GM08714 (cell line): Measurements from ENCODE around the gene TMTC3.
"Not testable (repeated sequence)": the region's sequence is repeated elsewhere in the genome, so short reads cannot be mapped to it uniquely, and the experiment has no call there.

Experiments used
- H3K4me3 ChIP-seq: fragments of 200-500 bp; sonication (Bioruptor generic); 2 replicates; pipeline ENCODE4 v1.5.1; 2014; ENCODE audit warnings: mild to moderate bottlenecking, low read length, inconsistent platforms
- ZNF274 ChIP-seq: IDR thresholded peaks from 2 replicates; pipeline ENCODE4 v1.6.1; 2012; ENCODE audit warnings: mild to moderate bottlenecking, low read depth, low read length

TMTC3 gene

DNA sequence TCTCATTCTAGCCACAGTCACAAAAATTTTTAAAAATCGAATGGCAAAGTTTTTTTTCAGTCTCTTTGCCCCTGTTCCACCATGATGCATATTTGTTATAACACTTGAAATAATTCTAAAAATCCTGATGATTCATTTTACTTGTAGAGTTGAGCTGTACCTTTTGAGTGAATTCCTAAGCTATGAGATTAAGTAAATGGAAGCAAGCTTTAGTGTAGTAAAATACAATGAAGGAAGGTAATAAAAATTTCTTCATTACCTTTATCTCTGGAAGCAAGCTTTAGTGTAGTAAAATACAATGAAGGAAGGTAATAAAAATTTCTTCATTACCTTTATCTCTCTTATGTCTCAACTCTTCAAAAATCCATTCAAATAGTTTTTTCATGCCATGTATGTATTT is 46.1 kb downstream of the TMTC3 start:
- no peak overlapping the region for H3K4me3 ChIP-seq
- no peak for TF ChIP-seq ZNF274

DNA sequence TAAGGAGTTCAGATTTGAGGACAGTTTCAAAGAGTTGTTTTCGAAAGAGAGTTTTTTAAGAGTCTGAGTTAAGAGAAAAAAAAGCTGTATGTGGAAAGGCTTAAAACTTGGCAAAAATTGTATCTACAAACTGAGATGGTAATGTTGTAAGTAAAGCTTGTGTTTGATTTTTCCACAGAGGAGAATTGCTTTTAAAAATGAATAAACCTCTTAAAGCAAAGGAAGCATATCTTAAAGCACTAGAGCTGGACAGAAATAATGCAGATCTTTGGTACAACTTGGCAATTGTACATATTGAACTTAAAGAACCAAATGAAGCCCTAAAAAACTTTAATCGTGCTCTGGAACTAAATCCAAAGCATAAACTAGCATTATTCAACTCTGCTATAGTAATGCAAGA is 50.3 kb downstream of the TMTC3 start:
- no peak overlapping the region for H3K4me3 ChIP-seq
- no peak for TF ChIP-seq ZNF274

GRCh38 chr12:88194868-88195267 is 52.8 kb downstream of the TMTC3 start:
- H3K4me3 ChIP-seq, result no peak overlapping the region
- no peak for TF ChIP-seq ZNF274

DNA sequence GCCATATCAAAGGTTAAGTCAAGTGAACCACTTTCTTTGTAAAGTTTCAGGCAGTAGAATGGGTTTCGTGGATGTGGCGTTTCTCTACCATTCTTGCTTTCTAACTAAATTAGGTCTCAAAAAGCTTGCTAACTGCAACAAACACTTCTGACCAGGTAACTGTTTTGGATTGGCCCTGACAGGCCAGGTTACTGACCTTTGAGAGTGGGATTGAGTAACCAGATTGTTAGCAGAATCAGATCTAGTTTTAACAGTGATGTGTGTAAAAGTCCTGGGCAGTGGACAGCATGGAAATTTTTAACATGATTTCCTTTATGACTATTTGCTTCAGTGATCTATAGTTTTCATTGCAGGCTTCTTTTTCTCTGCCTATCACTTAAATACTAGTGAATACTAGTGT is 57.9 kb downstream of the TMTC3 start:
- TF ChIP-seq ZNF274, result no peak
- no peak overlapping the region for H3K4me3 ChIP-seq

DNA sequence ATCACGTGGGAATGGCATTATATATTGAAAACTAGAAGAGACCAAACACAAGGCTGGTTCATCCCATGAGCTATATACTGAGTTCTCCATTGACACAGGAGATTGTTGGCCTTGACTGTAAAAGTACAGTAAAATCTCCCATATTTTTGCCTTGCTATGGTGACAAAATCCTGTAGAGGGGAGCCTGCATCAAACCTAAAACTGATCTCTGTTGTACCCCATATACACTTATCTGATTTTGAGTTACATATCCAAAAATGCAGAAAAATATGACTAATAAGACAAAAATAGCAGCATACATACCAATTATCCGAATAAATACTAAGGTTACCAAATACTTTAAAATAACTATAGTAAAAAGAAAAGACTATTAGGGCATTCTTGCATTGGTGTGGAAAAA is 60.4 kb downstream of the TMTC3 start:
- H3K4me3 ChIP-seq, result no peak overlapping the region
- no peak for TF ChIP-seq ZNF274

DNA sequence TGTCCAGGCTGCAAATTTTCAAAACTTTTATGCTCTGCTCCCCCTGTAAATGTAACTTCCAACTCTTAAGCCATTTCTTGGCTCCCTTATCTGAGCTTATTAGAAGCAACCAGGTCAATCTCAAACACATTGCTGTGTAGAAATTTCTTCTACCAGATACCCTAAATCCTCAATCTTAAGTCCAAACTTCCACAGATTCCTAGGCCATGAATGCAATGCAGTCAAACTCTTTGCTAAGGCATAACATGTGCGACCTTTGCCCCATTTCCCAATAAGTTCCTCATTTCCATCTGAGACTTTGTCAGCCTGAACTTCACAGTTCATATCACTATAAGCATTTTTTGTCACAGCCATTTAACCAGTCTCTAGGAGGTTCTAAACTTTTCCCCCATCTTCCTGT is 64.5 kb downstream of the TMTC3 start:
- TF ChIP-seq ZNF274, result no peak
- no peak overlapping the region for H3K4me3 ChIP-seq

GRCh38 chr12:88207921-88208620 is 66.0 kb downstream of the TMTC3 start:
- no peak for TF ChIP-seq ZNF274
- no peak overlapping the region for H3K4me3 ChIP-seq

DNA sequence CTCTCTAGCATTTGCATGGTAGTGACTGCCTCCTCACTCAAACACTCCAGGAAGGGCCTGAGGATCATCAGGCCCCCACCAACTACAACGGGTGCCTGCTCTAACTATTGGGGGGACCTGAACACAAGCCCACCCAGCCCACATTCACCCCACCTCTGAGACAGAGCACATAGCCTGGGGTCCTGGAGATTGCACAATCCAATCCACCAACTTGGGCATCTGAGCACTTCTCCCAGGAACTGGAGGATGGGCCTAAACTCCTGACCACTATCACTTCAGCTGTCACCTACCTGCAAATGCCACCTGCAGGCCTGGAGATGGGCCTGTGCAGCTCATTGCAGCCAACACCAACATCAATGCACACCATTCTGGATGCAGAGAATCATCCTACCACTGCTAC is 66.6 kb downstream of the TMTC3 start:
- no peak for TF ChIP-seq ZNF274

GRCh38 chr12:88210311-88210710 is 68.2 kb downstream of the TMTC3 start:
- H3K4me3 ChIP-seq, result not testable (repeated sequence)

More for the DNA sequence above, 66.6 kb downstream of the TMTC3 start:
- no peak overlapping the region for H3K4me3 ChIP-seq

GRCh38 chr12:88218293-88218692 is 76.2 kb downstream of the TMTC3 start:
- no peak for TF ChIP-seq ZNF274
- no peak overlapping the region for H3K4me3 ChIP-seq

DNA sequence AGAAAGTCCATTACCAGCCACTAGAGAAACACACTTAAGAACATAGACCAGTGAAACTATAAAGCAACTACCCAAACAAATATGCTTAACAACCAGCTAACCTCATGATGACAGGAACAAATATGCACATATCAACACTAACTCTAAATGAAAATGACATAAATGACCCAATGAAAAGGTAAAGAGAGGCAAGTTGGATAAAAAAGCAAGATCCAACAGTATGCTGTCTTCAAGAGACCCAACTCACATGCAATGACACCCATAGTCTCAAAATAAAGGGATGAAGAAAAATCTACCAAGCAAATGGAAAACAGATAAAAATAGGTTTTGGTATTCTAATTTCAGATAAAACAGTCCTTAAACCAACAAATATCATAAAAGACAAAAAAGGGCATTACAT is 77.8 kb downstream of the TMTC3 start:
- no peak for TF ChIP-seq ZNF274
- H3K4me3 ChIP-seq, result no peak overlapping the region

GRCh38 chr12:88223519-88223918 is 81.4 kb downstream of the TMTC3 start:
- H3K4me3 ChIP-seq, result no peak overlapping the region
- TF ChIP-seq ZNF274, result no peak

GRCh38 chr12:88225776-88226175 is 83.7 kb downstream of the TMTC3 start:
- no peak overlapping the region for H3K4me3 ChIP-seq
- TF ChIP-seq ZNF274, result no peak

DNA sequence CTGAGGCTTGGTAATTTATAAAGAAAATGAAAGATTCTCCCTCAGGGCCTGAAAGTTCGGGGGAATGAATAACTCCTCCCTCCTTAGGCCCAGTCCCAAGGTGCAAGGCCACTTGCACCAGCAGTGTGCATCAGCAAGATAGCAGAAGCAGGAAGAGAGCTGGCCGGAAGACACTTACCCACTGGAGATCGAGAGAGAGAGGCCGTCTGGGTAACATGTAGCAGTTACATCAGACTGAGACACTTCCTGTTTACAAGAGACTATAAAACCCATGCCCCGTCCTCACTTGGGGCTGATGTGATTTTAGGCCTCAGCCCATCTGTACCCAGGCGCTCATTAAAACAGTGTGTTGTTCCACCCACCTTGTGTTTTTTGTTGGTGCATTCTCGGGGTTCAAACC is 85.2 kb downstream of the TMTC3 start:
- no peak overlapping the region for H3K4me3 ChIP-seq
- TF ChIP-seq ZNF274, result no peak

- no peak for TF ChIP-seq ZNF274
- H3K4me3 ChIP-seq, result no peak overlapping the region
Observed at GRCh38 chr12:88227871-88228270, 85.8 kb downstream of the TMTC3 start.

DNA sequence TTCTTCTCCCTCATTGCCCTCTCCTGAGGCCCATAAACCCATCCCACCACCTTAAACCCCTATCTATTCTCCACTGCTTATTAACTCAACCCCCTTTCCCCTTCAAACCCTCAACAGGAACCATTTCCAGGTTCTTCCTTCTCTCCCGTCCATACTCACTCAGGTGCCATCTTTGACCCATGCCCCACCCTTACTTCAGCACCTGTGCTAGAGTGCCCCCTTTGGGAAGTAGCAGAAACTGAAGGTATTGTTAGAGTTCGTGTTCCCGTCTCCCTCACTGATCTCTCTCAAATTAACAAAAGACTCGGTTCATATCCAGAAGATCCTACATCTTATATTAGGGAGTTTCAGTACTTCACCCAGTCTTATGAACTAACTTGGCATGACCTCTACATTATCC is 86.6 kb downstream of the TMTC3 start:
- no peak overlapping the region for H3K4me3 ChIP-seq
- no peak for TF ChIP-seq ZNF274

DNA sequence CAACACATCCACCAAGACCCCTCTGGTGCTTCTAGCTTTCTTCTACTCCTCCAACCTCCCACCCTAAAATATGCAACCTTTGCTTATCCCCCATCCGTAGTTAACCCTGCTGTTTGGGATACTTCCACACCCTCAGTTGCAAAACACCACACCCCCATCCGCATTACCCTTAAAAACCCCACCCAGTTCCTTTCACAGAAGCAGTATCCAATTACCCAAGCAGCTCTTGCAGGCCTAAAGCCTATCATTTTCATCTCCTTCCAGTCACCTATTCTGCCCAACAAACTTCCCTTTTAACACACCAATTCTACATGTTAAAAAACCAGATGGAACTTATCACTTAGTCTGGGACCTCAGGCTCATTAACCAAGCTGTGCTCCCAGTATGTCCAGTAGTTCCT is 88.2 kb downstream of the TMTC3 start:
- no peak for TF ChIP-seq ZNF274
- no peak overlapping the region for H3K4me3 ChIP-seq
